Heart left ventricle (tissue), 16 donors: ENCODE measurements around the gene OGDH. TPM values are rescaled to one million over a fixed set of nuclear protein-coding genes. Genes with fewer than 3 reads are reported as not detected.

ENCODE experiments used
- ATAC-seq, 4 donors: fragments of 200-7000 bp; cut with Tn5 transposase; one replicate each; pipeline ENCODE4 v1.9.1; 2020 to 2022; ENCODE audit warnings: moderate library complexity in 4 of 4, mild to moderate bottlenecking in 3 of 4, moderate number of reproducible peaks in 1 of 4
- DNase-seq, 5 donors: peaks; one replicate each; pipeline ENCODE4 v3.0.0-alpha.2; 2020
- H3K27ac ChIP-seq, 12 donors: fragments of 200-600 bp; sonication (generic) in 4 of 12; one replicate each; pipeline versions ENCODE4 v1.5.0 to v1.8.0; 2016 to 2022; ENCODE audit warnings: mild to moderate bottlenecking in 2 of 12
- H3K27me3 ChIP-seq, 9 donors: fragments of 200-600 bp; sonication (generic) in 2 of 9; one replicate each; pipeline versions ENCODE4 v1.5.1 to v1.8.0; 2016 to 2022; ENCODE audit warnings: mild to moderate bottlenecking in 3 of 9
- H3K36me3 ChIP-seq, 9 donors: fragments of 200-600 bp; sonication (generic) in 2 of 9; one replicate each; pipeline versions ENCODE4 v1.5.0 to v1.8.0; 2018 to 2022; ENCODE audit warnings: mild to moderate bottlenecking in 2 of 9
- H3K4me1 ChIP-seq, 12 donors: fragments of 200-600 bp; sonication (generic) in 4 of 12; one replicate each; pipeline versions ENCODE4 v1.5.0 to v1.8.0; 2016 to 2022; ENCODE audit warnings: mild to moderate bottlenecking in 3 of 12
- H3K4me3 ChIP-seq, 12 donors: fragments of 200-600 bp; sonication (generic) in 4 of 12; one replicate each; pipeline versions ENCODE4 v1.5.0 to v1.8.0; 2017 to 2022; ENCODE audit warnings: mild to moderate bottlenecking in 9 of 12, moderate library complexity in 4 of 12
- H3K9me3 ChIP-seq, 12 donors: fragments of 200-600 bp; sonication (generic) in 4 of 12; one replicate each; pipeline versions ENCODE4 v1.5.0 to v1.8.0; 2016 to 2022; ENCODE audit warnings: mild to moderate bottlenecking in 1 of 12
- CTCF ChIP-seq, 12 donors: fragments of 200-600 bp; sonication (generic) in 4 of 12; IDR thresholded peaks; one replicate each; pipeline versions ENCODE4 v1.5.0 to v1.8.0; 2018 to 2022; ENCODE audit warnings: antibody characterized with exemption in 12 of 12, mild to moderate bottlenecking in 5 of 12
- POLR2A ChIP-seq, 2 donors: fragments of 450-650 bp; IDR thresholded peaks; one replicate each; pipeline ENCODE4 v1.6.1; 2017; ENCODE audit warnings: antibody characterized with exemption in 2 of 2, mild to moderate bottlenecking in 2 of 2, moderate library complexity in 2 of 2
- WGBS, 4 donors: extraction: QIAGEN DNeasy Blood & Tissue Kit in 2 of 4; methylation state at CpG; one replicate each; pipeline versions ENCODE4 v1.1.5 to v1.1.7; 2013 to 2018; 5-methylcytosine and 5-hydroxymethylcytosine counted together
- intact Hi-C, 10 donors: fragments of 100-400 bp; cut with DNase I; formaldehyde crosslinking; loops; one replicate each; pipeline versions ENCODE4 v1.11.1 to v1.14.2; 2022
- polyA plus RNA-seq, 2 donors: library from polyadenylated mRNA; stranded (reverse); fragments of 200-250 nt; gene quantifications; one replicate each; pipeline ENCODE4 v1.2.3, GENCODE V29; 2013
- total RNA-seq, 9 donors: library from RNA; depleted of rRNA in 2 of 9; stranded (reverse); fragments of >200 nt in 2 of 9; fragmentation: NEBNext Ultra II Directional in 3 of 9; extraction: Animal tissue kit (Norgen Biotek cat#: 25700) in 3 of 9; gene quantifications; one replicate each; pipeline versions ENCODE4 v1.1.0 to v1.2.4, GENCODE V29; 2016 to 2023
- donor health status: ischemic (EF 13 %, LVEDD 7.1; RV severe dilation, severe dysfunction).
- donor health status: healthy with polysubstance abuse.
- donor health status: DM: no; HTN: yes; CAD: no.
- donor health status: DM: no; HTN: no; CAD: no.
- donor health status: ischemic (EF 25% LVEDD 6.9; RV normal size, moderate dysfunction).
- donor health status: ischemic (EF 25% LVEDD 5.7; RV mildly dilated, moderate dysfunction).
- donor health status: healthy.
- donor health status: DM: yes; HTN: yes; CAD: no.
- donor health status: ischemic (EF 35%, LVEDD 5.7; RV mildly dilated, moderate dysfunction).
- donor health status: nonischemic (EF 11% LVEDD 7.7; RV severe dilation, severe dysfunction).
- donor health status: DM: yes; HTN: yes; CAD: no.
- donor health status: PGD.
- donor health status: ischemic (EF 29% LVEDD 5.4; RV normal size, mild dysfunction).
- donor health status: nonischemic (EF 23%, LVEDD 6.1; RV moderate dilation, normal function).

Gene OGDH
- total and polyA plus RNA-seq, 11 donors = 247 to 789 (median 633) TPM

GRCh38 chr7:44750921-44751571, 144.6 kb downstream of the OGDH start:
- 37 to 45% (median 40%) methylated on average over 6 of the region's 6 CpGs for WGBS, 4 donors
- TF ChIP-seq POLR2A (IDR thresholded peaks at IDR 0.05) (no peak), CTCF (IDR thresholded peaks at IDR 0.05) (no peak)
- H3K27ac ChIP-seq = peak overlapping the region in 3 of 12 donors; percentile 33 to 69 (median 42)
- H3K4me3 ChIP-seq = peak overlapping the region in 2 of 12 donors; percentile 92 to 97
- peak in 1 of 4 donors; percentile 1 for ATAC-seq
- peaks cover 6 to 72% (median 45%) of the 10 kb centered on the region in 12 donors for H3K4me1 ChIP-seq
- H3K36me3 ChIP-seq = peaks cover 0 to 13% (median 0%) of the 10 kb centered on the region in 9 donors
- intact Hi-C loops = loop anchor here in 5 of 10 donors (5.0 to 10.0 kb wide), 6 partner anchors 41 to 166 kb away; partner anchors contain the start of genes H2AZ2 (in 1 of the 5), OGDH (in 1 of the 5) and TMED4 (in 1 of the 5)
- no peaks in the 10 kb centered on the region for H3K27me3 ChIP-seq
- H3K9me3 ChIP-seq = no peaks in the 10 kb centered on the region
- peak in 1 of 5 donors; percentile 43 for DNase-seq

DNA sequence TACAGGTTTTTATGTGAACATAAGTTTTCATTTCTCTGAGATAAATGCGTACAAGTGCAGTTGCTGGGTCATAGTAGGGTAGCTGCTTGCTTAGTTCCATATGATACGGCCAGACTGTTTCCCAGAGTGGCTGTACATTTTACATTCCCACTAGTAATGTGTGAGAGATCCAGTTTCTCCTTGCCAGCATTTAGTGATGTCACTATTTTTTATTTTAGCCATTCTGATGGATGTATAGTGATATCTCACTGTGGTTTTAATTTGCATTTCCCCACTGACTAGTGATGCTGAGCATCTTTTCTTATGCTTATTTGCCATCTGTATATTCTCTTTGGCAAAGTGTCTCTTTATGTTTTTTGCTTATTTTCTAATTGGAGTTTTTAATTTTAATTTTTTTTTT, 146.4 kb downstream of the OGDH start:
- Histone ChIP-seq H3K4me3 (no peak overlapping the region), H3K4me1 (peaks cover 6 to 81% (median 61%) of the 10 kb centered on the region in 12 donors), H3K27me3 (no peaks in the 10 kb centered on the region), H3K9me3 (no peaks in the 10 kb centered on the region), H3K27ac (no peak overlapping the region), H3K36me3 (peaks cover 0 to 31% (median 10%) of the 10 kb centered on the region in 9 donors)
- intact Hi-C loops = loop anchor here in 5 of 10 donors (5.0 to 10.0 kb wide), 6 partner anchors 39 to 168 kb away; partner anchors contain the start of genes H2AZ2 (in 1 of the 5), OGDH (in 1 of the 5) and TMED4 (in 1 of the 5)
- DNase-seq (no peak), ATAC-seq (no peak)
- WGBS, 4 donors = 93 to 95% (median 94%) methylated on average over 2 of the region's 2 CpGs
- TF ChIP-seq POLR2A (IDR thresholded peaks at IDR 0.05) (no peak), CTCF (IDR thresholded peaks at IDR 0.05) (no peak)

- peaks cover 5 to 72% (median 54%) of the 10 kb centered on the region in 12 donors for H3K4me1 ChIP-seq
- H3K9me3 ChIP-seq = no peaks in the 10 kb centered on the region
- H3K4me3 ChIP-seq = no peak overlapping the region
- H3K27me3 ChIP-seq = no peaks in the 10 kb centered on the region
- H3K27ac ChIP-seq = peak overlapping the region in 8 of 12 donors; percentile 22 to 67 (median 44)
- whole genome bisulfite sequencing, 4 donors = 81 to 91% (median 88%) methylated on average over 6 to 11 of the region's 11 CpGs
- peaks cover 0 to 51% (median 31%) of the 10 kb centered on the region in 9 donors for H3K36me3 ChIP-seq
- TF ChIP-seq POLR2A (IDR thresholded peaks at IDR 0.05) (no peak), CTCF (IDR thresholded peaks at IDR 0.05) (no peak)
- no peak for DNase-seq
- ATAC-seq = no peak
- intact Hi-C loops = loop anchor here in 5 of 10 donors (5.0 to 10.0 kb wide), 6 partner anchors 37 to 170 kb away; partner anchors contain the start of genes H2AZ2 (in 1 of the 5), OGDH (in 1 of the 5) and TMED4 (in 1 of the 5)
Measured at GRCh38 chr7:44754802-44755697, 148.6 kb downstream of the OGDH start.
